Right ventricle myocardium superior (tissue), 1 donor: ENCODE results near the gene ADGRG1. TPM values are rescaled to one million over a fixed set of nuclear protein-coding genes. Genes with fewer than 3 reads are reported as not detected.

Source experiments
- ATAC-seq: fragments of 200-7000 bp; cut with Tn5 transposase; one replicate; pipeline ENCODE4 v1.9.1; 2020; ENCODE audit warnings: mild to moderate bottlenecking; ENCODE audit not compliant: poor library complexity
- DNase-seq: peaks from one replicate; pipeline ENCODE4 v3.0.0-alpha.2; 2020
- intact Hi-C: fragments of 100-400 bp; cut with DNase I; formaldehyde crosslinking; loops from one replicate; pipeline ENCODE4 v1.11.2; 2022
- total RNA-seq: library from RNA; stranded (reverse); fragmentation: NEBNext Ultra II Directional; extraction: Animal tissue kit (Norgen Biotek cat#: 25700); gene quantifications from one replicate; pipeline ENCODE4 v1.2.1, GENCODE V29; 2021
- donor health status: DM: no; HTN: yes; CAD: no; lungs with severe emphysema.

Gene ADGRG1
- total RNA-seq, 1 donor from 2014 or later: 23.0 TPM

DNA sequence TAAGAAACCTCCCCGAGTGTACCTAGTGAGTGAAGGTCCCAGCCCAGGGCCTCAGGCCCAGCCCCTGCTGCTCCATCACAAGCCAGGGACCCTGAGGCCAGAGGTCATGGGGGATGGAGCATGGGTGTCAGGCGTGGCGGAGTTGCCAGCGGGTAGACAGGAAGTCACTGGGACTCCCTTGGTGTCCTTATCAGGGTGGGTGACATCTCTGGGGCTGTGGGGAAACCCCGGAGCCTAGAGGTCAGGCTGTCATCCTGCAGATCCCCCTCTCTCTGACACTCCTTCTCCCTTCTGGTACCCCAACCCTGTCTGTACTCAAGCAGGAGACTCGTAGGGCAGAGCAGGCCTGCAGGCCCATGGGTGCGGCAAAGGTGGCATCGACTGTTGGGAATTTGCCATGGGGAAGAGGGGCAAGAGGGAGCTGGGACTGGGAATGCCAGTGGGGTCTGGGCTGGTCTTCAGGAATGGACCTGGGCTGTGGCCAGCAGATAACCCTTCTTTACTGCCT, 10.8 kb upstream of the ADGRG1 start:
- DNase-seq (peak; percentile 32), ATAC-seq (no peak)
- intact Hi-C loops: no loop called here

DNA sequence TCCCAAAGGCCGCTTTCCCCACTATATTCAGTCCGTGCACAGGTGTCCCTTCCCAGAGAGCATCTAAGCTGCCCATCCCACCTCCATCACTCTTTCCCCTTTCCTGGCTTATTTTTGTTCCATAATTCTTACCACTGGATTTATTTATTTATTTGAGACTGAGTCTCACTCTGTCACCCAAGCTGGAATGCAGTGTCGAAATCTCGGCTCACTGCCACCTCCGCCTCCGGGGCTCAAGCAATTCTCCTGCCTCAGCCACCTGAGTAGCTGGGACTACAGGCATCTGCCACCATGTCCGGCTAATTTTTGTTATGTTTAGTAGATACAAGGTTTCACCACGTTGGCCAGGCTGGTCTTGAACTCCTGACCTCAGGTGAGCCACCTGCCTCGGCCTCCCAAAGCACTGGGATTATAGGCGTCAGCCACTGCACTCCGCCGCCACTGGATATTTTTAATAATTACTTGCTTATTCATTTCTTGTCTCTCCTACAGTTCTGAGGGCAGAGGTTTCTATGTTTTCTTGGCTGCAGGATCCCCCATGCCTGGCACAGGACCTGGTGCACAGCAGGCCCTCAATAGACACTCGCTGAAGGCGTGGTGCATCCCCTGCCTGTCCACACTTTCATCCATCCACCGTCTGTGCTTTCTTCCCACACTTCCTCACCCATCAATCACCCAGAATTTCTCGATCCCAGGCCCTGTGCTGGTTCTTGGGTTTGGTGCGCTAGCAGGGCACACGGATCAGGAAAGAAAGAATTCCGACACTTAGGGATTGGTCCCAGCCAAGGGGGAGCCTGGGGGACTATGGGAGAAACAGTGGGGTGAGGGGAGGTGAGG, 9.9 kb upstream of the ADGRG1 start:
- DNase-seq: peak; percentile 43
- no peak for ATAC-seq
- intact Hi-C loops: no loop called here

DNA sequence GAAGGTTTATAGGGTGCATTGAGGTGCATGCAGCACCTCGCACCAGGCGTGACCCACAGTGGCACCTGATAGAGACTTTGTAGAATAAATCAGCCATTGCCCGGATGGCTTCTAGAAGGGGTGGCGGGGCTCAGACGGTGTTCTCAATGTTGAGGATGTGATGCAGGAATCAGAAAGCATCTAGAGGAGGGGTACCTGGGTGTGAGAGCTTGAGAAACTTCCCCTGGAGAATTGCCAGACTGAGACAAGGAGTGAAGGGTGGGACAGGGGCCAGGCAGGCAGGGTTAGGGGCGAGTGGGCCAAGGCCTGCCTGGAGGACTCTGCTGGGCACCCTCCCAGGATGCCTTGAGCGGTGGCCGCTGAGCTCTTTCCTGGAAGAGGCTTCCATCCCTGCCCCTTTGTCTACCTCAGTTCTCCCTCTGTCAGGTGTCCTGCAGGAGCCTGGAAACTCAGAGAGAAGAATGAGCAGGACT, 9.3 kb upstream of the ADGRG1 start:
- DNase-seq: peak; percentile 22
- intact Hi-C loops: no loop called here
- no peak for ATAC-seq

GRCh38 chr16:57619606-57620334, 8.7 kb upstream of the ADGRG1 start:
- DNase-seq: peak; percentile 27
- intact Hi-C loops: no loop called here
- ATAC-seq: peak; percentile 19

GRCh38 chr16:57620335-57621231, 7.8 kb upstream of the ADGRG1 start:
- ATAC-seq (no peak), DNase-seq (peak; percentile 26)
- intact Hi-C loops: no loop called here

DNA sequence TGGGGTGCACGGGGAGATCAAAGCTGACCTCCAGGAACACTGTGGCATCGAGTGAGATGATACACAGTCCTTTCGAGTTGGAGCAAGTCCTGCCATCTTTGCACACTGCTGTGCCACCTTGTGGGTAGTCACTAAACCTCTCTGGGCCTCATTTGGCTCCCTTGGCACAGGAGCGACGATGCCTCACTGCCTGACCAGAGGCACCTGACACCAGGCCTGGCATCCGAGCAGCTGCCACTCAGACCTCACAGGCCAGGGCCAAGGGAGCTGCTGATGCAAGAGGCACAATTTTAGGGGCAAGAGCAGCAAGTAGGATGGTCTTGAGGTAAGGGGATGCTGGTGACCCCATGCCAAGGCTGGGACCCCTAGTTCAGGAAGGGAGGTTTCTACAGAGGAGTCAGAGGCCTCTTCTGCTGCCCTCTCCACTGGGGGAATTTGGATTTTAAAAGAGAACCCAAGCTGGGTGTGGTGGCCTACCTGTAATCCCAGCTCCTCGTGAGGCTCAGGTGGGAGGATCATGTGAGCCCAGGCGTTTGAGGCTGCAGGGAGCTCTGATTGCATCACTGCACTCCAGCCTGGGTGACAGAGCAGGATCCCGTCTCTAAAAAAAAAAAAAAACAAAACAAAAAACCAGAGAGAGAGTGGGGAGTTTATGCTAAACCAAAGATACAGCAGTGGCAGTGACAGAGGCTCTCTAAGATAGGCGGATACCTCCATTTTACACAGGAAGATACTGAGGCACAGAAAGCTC, 6.7 kb upstream of the ADGRG1 start:
- ATAC-seq: no peak
- intact Hi-C loops: no loop called here
- DNase-seq: peak; percentile 34

DNA sequence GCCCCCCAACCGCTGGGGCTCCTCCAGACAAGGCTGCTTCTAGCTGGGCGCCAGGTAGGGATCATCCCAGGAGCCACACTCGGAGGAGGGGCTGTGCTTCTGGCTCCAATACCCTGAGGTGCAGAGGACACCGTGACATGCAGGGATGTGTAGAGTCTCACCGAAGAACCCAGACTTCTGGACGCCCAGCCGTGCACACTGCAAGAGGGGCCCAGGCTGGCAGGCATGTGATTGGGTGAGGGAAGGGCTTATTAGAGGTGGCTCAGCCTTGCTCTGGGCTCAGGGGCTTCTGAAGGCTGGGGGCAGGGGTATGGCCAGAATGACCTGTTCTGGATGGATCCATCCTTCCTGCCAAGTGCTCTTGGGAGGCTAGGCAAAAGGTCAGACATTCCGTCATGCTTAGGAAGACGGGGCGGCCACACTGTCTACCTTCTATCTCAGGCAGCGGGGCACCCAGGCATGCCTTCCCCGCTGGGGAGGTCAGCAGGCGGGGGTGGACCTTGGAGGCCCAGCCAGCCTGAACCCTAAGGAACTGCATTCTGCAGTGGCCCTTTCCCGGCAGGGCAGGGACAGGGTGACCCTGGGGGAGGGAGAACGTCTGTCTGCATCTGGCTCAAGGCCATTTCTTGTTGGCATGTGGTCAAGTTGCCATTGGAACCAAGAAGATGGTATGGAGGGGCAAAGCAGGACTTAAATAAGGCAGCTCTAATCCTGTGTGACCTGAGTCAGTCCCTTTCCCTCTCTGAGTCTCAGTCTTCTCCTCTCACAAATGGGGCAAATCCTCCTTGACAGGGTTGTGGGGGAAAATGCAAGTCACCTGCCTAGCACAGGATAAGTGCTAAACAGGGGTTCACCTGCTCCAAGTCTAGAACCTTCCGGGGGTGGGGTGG, 5.8 kb upstream of the ADGRG1 start:
- DNase-seq: peak; percentile 29

DNA sequence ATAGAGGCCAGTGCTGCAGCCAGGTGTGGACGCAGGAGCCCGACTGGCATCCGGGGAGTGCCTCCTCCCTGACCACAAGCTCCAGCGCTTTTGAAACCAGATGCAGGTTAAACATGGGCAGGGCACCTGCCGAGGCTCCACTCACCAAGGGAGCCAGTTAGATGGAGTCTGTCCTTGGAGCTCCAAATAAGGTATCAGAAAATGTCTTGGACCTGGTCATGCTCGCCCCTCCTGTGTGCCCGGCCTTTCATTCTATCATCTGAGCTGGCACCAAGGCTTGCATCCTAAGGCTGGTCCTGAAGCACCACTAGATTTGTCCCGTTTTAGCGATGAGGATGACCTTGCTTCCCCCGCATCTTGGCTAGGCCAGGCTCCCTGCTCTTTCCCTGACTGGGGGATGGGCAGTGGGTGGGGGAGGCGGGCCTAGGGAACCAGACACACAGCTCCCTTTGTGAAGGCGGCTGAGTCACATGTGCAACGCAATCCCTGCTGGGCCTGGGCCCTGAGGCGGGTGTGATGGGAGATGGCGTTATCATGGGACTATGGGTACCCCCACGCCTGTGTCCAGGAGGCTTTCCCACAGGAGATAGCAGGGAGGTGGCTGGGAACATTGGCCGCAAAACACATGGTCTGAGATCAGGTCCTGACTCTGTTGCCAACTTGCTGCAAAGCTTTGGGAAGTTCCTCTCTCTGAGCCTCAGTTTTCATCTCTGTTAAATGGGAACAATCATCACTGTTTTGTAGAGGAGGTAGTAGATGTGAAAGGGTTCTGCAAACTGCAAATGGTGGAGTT, 5.0 kb upstream of the ADGRG1 start:
- DNase-seq: peak; percentile 44
- intact Hi-C loops: no loop called here
- ATAC-seq: no peak

More for the DNA sequence above, 5.8 kb upstream of the ADGRG1 start:
- no peak for ATAC-seq
- intact Hi-C loops: no loop called here

- no peak for ATAC-seq
- intact Hi-C loops: no loop called here
Measured at GRCh38 chr16:57624044-57624688, 4.3 kb upstream of the ADGRG1 start.

DNA sequence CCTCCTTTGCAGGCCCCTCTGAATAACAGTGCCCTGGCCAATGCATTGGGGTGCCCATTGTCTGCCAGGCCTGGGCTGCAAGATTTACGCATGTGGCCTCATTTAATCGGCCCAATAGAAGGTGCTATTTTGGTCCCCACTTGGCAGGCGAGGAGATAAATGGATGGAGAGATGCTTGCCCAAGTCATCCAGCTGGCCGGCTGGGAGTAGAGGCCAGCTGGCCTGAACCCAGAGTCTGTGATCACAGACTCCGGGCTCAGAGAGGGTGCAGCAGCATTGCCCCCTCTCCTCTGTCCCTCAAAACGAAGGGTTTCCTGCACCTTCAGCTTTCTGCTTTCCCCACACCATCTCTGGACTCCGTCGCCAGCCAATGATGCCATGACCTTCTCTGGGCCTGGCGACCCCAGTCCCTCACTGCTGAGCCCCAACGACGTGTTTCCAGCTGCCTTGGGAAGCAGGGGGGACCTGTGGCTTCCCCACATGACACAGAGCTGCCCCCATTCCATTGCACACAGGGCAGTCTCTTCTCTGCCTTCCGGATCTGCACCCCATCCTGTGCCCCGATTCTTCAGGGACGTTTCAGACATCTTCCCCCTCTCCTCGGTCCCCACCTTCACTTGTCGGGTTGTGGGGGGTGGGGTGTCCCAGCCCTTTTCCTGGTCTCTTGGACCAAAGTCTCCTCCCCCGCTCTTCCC, 3.5 kb upstream of the ADGRG1 start:
- ATAC-seq (no peak), DNase-seq (peak; percentile 43)
- intact Hi-C loops: no loop called here

More at GRCh38 chr16:57624044-57624688, 4.3 kb upstream of the ADGRG1 start:
- DNase-seq: peak; percentile 3

GRCh38 chr16:57626420-57627170, 1.8 kb upstream of the ADGRG1 start:
- intact Hi-C loops: no loop called here
- DNase-seq: peak; percentile 30
- no peak for ATAC-seq

GRCh38 chr16:57627184-57627871, 1.1 kb upstream of the ADGRG1 start:
- ATAC-seq: peak; percentile 4
- DNase-seq: peak; percentile 29
- intact Hi-C loops: no loop called here

- DNase-seq (no peak), ATAC-seq (no peak)
- intact Hi-C loops: no loop called here
Measured at GRCh38 chr16:57628783-57629293, 408 bp downstream of the ADGRG1 start.
